Activated CD8-positive, alpha-beta memory T cell treated with anti-CD3 and anti-CD28 coated beads for 24 hours (primary cell): ENCODE data around the gene ELOB.

Source experiments
- DNase-seq: peaks from one replicate; pipeline ENCODE4 v3.0.0-alpha.2; 2020

Gene ELOB

DNA sequence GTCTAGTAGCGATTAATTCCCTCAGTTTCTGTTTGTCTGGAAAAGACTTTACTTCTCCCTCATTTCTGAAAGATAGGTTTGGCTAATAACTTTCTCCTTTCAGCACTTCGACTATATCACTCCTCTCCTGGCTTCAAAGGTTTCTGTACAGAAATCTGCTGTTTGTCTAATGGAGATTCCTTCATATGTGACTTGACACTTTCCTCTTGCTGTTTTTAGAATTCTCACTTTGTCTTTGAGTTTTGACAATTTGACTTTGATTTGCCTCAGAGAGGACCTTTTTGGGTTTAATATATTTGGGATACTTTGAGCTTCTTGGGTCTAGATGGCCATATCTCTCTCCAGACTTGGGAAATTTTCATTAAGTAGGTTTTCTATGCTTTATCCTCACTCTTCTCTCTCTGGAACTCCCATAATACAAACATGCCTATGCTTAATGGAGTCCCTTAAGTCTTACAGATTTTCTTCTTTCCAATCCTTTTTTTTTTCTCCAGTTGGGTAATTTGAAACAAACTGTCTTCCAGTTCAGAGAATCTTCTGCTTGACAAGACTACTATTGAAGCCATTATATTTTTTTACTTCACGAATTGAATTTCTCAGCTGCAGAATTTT lies 32.2 kb upstream of the ELOB start:
- no peak for DNase-seq

DNA sequence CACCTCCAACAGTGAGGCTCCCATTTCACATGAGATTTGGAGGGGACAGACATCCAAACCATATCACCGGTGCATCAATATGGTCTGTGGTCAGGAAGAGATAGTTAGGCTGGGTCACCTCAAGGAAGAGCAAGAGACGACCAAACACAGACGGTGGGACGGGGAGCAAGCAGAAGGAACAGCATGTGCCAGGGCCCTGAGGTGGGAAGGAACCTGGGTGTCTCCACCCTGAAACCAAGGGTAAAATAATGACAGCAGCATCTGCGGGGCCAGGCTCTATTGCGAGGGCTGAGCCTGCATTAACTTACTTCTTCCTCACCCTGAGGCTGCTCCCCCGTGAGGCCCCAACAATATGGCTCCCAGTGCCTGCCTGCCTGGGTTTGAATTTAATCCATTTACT lies 31.1 kb upstream of the ELOB start:
- DNase-seq, result no peak

- DNase-seq, result no peak
These were observed 29.2 kb upstream of the ELOB start for GRCh38 chr16:2806286-2806685.

DNA sequence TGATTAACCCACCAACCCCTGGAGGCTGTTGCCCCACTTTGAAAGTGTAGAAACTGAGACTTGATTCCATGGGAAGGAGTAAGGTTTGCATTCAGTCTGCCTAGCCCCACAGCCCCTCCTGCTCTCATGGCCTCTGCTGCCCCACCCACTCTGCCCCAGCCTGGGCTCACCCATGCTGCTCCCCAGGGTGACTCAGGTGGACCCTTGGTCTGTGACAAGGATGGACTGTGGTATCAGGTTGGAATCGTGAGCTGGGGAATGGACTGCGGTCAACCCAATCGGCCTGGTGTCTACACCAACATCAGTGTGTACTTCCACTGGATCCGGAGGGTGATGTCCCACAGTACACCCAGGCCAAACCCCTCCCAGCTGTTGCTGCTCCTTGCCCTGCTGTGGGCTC lies 27.6 kb upstream of the ELOB start:
- DNase-seq, result no peak

DNA sequence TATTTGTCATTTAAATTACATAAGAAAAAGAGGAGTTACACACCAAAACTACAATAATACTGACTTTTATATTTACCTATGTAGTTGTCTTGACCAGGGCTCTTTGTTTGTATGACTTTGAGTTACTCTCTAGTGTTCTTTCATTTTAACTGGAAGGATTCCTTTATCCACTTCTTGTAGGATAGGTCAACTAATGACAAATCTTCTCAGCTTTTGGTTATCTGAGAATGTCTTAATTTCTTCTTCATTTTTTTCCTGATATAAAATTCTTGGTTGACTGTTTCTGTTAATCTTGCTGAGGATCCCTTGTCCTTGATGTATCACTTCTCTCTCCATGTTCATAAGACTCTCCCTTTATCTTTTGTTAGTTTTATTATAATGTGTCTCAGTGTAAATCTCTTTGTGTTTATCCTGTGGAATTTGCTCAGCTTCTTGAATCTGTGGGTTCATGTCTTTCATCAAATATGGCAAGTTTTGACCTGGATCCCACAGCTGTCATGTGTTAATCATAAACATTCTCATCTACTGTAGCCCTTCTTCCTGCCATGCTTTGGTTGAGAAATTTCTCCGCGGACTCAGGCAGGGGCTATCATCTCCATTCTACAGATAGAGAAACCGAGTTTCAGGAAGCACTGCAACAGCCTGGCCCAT lies 26.6 kb upstream of the ELOB start:
- no peak for DNase-seq

- DNase-seq, result no peak
These were observed 22.8 kb upstream of the ELOB start for GRCh38 chr16:2799859-2800226.

- no peak for DNase-seq
These were observed 22.3 kb upstream of the ELOB start for GRCh38 chr16:2799205-2799858.

GRCh38 chr16:2798723-2799204 lies 21.7 kb upstream of the ELOB start:
- DNase-seq, result no peak

DNA sequence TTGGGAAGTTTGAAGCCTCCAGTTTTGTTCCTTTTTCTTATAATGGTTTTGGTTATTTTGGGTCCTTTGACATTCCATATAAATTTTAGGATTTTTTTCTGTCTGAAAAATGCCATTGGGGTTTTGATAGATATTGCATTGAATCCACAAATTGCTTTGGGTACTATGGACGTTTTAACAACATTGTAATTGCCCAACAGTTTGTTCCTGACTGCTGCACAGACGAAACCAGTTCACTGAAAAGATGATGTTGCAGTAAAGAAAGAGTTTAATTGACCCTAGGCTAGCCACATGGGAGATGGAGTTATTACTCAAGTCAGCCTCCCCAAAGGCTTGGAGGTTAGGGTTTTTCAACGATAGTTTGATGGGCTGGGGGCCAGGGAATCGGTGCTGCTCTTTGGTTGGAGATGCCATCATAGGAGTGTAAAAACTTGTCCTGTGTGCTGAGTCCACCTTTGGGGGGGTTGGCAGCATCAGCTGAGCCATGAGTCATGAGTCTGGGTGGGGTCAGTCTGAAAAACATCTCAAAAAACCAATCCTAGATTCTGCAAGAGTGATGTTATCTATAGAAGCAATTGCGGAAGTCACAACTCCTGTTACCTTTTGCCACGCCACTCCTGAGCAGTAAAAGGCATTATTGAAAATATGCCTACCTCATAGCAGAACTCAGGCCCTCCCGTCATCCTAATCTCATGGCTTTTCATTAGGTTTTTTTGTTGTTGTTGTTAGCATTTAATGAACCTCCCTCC lies 18.5 kb upstream of the ELOB start:
- DNase-seq, result no peak

DNA sequence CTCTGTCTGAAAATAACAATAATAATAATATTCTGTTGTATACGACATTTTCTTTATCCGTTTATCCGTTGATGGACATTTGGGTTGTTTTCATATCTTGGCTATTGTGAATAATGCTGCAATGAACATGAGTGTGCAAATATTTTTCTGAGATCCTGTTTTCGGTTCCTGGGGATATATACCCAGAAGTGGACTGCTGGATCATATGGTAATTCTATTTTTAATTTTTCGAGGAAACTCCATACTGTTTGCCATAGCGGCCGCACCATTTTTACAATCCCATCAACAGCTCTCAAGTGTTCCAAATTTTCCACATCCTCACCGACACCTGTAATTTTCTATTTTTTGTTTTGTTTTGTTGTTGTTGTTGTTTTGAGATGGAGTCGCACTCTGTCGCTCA lies 15.9 kb upstream of the ELOB start:
- no peak for DNase-seq

- no peak for DNase-seq
These were observed 14.1 kb upstream of the ELOB start for GRCh38 chr16:2791174-2791573.

GRCh38 chr16:2790631-2791030 lies 13.6 kb upstream of the ELOB start:
- no peak for DNase-seq

DNA sequence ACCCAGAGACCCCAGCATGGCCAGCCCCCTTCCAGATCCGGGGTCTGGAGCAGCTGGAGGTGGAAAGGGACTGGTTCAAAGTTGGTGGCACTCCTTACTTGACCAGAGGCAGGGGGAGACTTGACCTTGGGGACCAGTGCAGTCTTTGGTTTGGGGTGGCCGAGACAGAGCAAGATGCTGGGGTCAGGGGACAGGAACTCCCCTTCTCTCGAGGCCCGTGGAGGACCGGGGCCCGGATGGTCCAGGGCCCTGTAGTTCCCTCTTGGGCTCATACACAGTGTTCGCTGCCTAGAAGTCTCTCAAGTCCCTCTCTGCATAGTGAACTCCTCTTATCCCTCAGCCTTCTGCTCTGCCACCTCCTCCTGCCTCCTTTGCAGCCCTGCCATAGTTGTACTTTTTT lies 10.9 kb upstream of the ELOB start:
- no peak for DNase-seq

DNA sequence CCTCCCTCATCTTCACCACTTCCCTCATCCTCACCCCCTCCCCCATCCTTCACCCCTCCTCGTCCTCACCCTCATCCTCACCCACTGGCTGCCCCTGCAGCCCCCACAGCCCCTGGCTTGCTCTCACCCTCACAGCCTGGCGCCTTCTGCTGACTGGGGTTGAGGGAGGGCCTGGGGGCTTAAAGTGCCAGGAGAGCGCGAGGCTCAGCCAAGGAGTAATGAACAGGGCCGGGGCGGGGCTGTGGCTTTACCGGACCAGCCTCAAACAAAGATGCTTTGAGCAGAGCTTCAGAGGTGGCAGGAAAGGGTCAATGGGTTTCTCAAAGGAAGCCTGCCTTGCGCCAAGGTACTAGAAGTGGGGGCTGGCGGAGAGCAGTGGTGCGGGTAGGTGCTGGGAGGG lies 10.3 kb upstream of the ELOB start, which contains the start of gene PRSS33:
Gene PRSS33, minus strand, starts transcription at position 155 of the 400 bp plus-strand sequence. CDS start 1,013 bp downstream, outside the sequence.
- no peak for DNase-seq

GRCh38 chr16:2786826-2787151 lies 9.7 kb upstream of the ELOB start:
- DNase-seq, result no peak

GRCh38 chr16:2786061-2786825 lies 9.2 kb upstream of the ELOB start:
- DNase-seq, result no peak

GRCh38 chr16:2785101-2785991 lies 8.3 kb upstream of the ELOB start:
- DNase-seq, result peak; percentile 86

DNA sequence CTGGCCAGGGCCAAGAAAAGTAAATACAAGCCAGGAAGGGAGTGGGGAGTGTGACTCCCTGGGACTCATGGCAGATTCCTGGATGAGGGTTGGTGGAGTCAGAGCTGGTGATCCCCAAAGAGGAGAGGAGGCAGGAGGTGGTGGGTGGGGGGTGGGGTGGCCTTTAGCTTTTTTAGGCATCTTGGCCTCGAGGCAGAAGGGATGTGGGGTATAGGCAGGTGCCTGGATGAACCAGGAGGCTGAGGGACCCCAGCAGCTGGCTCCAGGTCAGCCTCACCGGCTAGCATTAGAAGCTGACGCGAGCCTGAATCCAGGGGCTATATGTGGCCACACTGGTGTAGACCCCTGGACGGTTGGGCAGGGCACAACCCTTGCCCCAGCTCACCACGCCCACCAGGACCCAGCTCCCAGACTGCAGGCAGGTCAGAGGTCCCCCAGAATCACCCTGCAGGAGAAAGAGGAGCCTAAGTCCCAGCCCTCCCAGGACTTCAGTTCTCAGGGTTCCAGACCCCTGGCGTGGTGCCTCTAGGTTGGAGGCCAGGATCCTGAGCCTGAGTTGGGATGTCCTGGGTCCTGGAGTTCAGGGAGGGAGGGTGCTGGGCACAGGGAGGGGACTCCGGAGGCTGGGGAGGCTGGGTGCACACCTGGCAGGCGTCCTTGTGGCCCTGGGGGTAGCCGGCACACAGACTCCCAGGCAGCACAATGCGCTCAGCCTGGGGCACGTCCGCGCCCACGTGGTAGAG lies 7.4 kb upstream of the ELOB start:
- DNase-seq, result no peak

DNA sequence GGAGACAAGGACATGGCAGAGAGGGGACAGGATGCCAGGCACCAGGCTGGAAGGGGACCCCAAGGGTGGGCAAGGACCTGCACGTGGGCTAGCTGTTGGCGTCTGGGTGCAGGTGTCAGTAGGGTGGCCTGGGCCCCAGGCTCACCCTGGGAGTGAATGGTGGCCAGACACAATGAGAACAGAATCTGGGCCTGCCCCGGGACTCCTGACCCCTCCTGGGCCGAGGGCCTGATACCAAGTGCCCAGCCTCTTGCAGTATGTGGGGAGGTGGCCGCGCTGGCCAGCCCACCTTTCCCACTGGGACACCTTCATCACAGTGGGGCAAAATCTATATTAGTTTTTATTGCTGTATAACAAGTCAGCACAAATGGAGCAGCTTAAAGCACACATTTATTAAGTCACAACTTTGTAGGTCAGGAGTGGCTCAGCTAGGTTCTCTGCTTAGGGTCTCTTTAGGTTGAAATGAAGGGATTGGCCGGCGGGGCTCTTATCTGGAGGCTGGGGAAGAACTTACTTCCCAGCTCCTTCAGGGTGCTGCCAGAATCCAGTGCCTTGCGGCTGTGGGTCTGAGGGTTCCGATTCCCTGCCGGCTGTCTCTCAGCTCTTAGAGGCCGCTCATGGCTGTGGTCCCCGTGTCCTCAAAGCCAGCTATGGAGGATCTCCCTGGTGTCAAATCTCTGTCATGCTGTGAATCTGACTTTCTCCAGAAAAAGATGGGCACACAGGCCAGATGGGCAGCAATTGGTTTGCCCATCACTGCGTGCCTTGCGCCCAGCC lies 6.7 kb upstream of the ELOB start:
- DNase-seq, result no peak
